ENCODE data around the gene EFS.

- TF ChIP-seq CTCF (IDR thresholded peaks at IDR 0.05) (no peak), POLR2A (IDR thresholded peaks at IDR 0.05) (no peak)
Observed at GRCh38 chr14:23392613-23393012, 27.6 kb upstream of the EFS start.

Measured in thyroid gland (tissue), 4 donors.